Keratinocyte (primary cell): Measurements from ENCODE around the gene BOD1L1.

Experiments
- EZH2 ChIP-seq: IDR thresholded peaks from one replicate; pipeline ENCODE4 v1.6.1; 2012; ENCODE audit warnings: inconsistent platforms, mild to moderate bottlenecking, low read length, moderate library complexity
- TF ChIP-seq, protein P1 (sequence below), 3 experiments: IDR thresholded peaks in 1 of 3; conservative IDR thresholded peaks in 1 of 3; optimal IDR thresholded peaks in 1 of 3; 2 replicates in 2 of 3; 3 replicates in 1 of 3; pipeline versions ENCODE3 to v1.5.1; 2011; ENCODE audit warnings: low read length in 3 of 3, mild to moderate bottlenecking in 3 of 3, moderate library complexity in 2 of 3, control low read depth in 1 of 3, inconsistent platforms in 1 of 3; ENCODE audit not compliant: insufficient read depth in 2 of 3; ENCODE audit errors: extremely low read depth in 1 of 3

GRCh38 chr4:13523591-13524503 lies 103.7 kb downstream of the BOD1L1 start:
- TF ChIP-seq, protein P1, sequence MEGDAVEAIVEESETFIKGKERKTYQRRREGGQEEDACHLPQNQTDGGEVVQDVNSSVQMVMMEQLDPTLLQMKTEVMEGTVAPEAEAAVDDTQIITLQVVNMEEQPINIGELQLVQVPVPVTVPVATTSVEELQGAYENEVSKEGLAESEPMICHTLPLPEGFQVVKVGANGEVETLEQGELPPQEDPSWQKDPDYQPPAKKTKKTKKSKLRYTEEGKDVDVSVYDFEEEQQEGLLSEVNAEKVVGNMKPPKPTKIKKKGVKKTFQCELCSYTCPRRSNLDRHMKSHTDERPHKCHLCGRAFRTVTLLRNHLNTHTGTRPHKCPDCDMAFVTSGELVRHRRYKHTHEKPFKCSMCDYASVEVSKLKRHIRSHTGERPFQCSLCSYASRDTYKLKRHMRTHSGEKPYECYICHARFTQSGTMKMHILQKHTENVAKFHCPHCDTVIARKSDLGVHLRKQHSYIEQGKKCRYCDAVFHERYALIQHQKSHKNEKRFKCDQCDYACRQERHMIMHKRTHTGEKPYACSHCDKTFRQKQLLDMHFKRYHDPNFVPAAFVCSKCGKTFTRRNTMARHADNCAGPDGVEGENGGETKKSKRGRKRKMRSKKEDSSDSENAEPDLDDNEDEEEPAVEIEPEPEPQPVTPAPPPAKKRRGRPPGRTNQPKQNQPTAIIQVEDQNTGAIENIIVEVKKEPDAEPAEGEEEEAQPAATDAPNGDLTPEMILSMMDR (optimal IDR thresholded peaks at IDR 0.05 in 1 of 3, IDR thresholded peaks at IDR 0.05 in 1 of 3, conservative IDR thresholded peaks at IDR 0.05 in 1 of 3; ENCODE audit: extremely low read depth in 1 of 3, insufficient read depth in 2 of 3, low read length in 3 of 3) = no peak
- peak; percentile 71 for TF ChIP-seq EZH2
